PC-9 (cell line): Measurements from ENCODE around the gene FAF1. TPM values are rescaled to one million over a fixed set of nuclear protein-coding genes. Genes with fewer than 3 reads are reported as not detected.

Source experiments
- BruUV-seq: library from RNA; stranded (reverse); fragments of 400-500 nt; replicated peaks from 2 replicates; lab custom pipeline; 2021; lab: Mats Ljungman, UMichigan
- CTCF ChIA-PET: fragments of 300-600 bp; sonication (Branson Sonifier 250); formaldehyde crosslinking; loops from one replicate; lab custom pipeline; 2022; ENCODE audit warnings: antibody characterized with exemption; lab: Charles Lee
- POLR2A ChIA-PET: fragments of 300-600 bp; sonication (Branson Sonifier 250); formaldehyde crosslinking; loops from one replicate; lab custom pipeline; 2022; ENCODE audit warnings: antibody characterized with exemption; ENCODE audit not compliant: unreplicated experiment; lab: Charles Lee
- DNase-seq, 2 experiments: peaks; one replicate each; pipeline versions ENCODE4 v3.0.0 to v3.0.0-alpha.2; 2015 to 2022; ENCODE audit warnings: mixed read lengths in 1 of 2
- H2AFZ ChIP-seq: fragments of 200-600 bp; sonication (generic); 2 replicates; pipeline ENCODE4 v1.8.1; 2017; ENCODE audit warnings: antibody characterized with exemption
- H3F3A ChIP-seq: fragments of 200-600 bp; sonication (generic); 2 replicates; pipeline ENCODE4 v1.8.1; 2017; ENCODE audit warnings: antibody characterized with exemption, mild to moderate bottlenecking, low read depth; ENCODE audit not compliant: insufficient read depth
- H3K27ac ChIP-seq: fragments of 200-600 bp; sonication (generic); 2 replicates; pipeline ENCODE4 v1.6.1; 2016; ENCODE audit warnings: mixed run types
- H3K27me3 ChIP-seq: fragments of 200-600 bp; sonication (generic); 2 replicates; pipeline ENCODE4 v1.6.1; 2016; ENCODE audit warnings: low read depth, mixed run types; ENCODE audit not compliant: insufficient read depth
- H3K36me3 ChIP-seq: fragments of 200-600 bp; sonication (generic); 2 replicates; pipeline ENCODE4 v1.6.1; 2016; ENCODE audit warnings: low read depth, mixed run types
- H3K4me1 ChIP-seq: fragments of 200-600 bp; sonication (generic); replicated peaks from 2 replicates; pipeline ENCODE4 v1.6.1; 2016; ENCODE audit warnings: mixed run types; ENCODE audit not compliant: insufficient read depth
- H3K4me2 ChIP-seq: fragments of 200-600 bp; sonication (generic); 2 replicates; pipeline ENCODE4 v1.6.1; 2017; ENCODE audit warnings: mixed run types
- H3K4me3 ChIP-seq: fragments of 200-600 bp; sonication (generic); 2 replicates; pipeline ENCODE4 v1.6.1; 2016; ENCODE audit warnings: mixed run types
- H3K79me2 ChIP-seq: fragments of 200-600 bp; sonication (generic); 2 replicates; pipeline ENCODE4 v1.6.1; 2017; ENCODE audit warnings: low read depth, mixed run types
- H3K9me2 ChIP-seq: fragments of 200-600 bp; sonication (generic); 2 replicates; pipeline ENCODE4 v1.8.1; 2017; ENCODE audit warnings: mild to moderate bottlenecking; ENCODE audit not compliant: insufficient read depth
- H3K9me3 ChIP-seq: fragments of 200-600 bp; sonication (generic); 2 replicates; pipeline ENCODE4 v1.8.1; 2016; ENCODE audit warnings: low read depth; ENCODE audit not compliant: insufficient read depth
- H4K20me1 ChIP-seq: fragments of 200-600 bp; sonication (generic); 2 replicates; pipeline ENCODE4 v1.8.1; 2017; ENCODE audit not compliant: insufficient read depth
- EZH2 ChIP-seq: fragments of 200-600 bp; sonication (generic); IDR thresholded peaks from 2 replicates; pipeline ENCODE4 v1.8.0; 2017; ENCODE audit warnings: antibody characterized with exemption, low read depth
- intact Hi-C: fragments of 100-400 bp; cut with micrococcal nuclease; formaldehyde crosslinking; loops from one replicate; pipeline ENCODE4 v1.10.0; 2022; ENCODE audit not compliant: unreplicated experiment
- total RNA-seq: library from RNA; stranded (reverse); gene quantifications from 2 replicates; pipeline ENCODE4 v1.2.3, GENCODE V29; 2021
- TF ChIP-seq, protein P1 (sequence below): fragments of 200-600 bp; sonication (generic); conservative IDR thresholded peaks from 2 replicates; pipeline ENCODE4 v1.6.1; 2017; ENCODE audit warnings: mixed run types, antibody characterized with exemption, mild to moderate bottlenecking, moderate library complexity

Gene FAF1
- total RNA-seq, 1 experiment from 2014 or later: 105 TPM

DNA sequence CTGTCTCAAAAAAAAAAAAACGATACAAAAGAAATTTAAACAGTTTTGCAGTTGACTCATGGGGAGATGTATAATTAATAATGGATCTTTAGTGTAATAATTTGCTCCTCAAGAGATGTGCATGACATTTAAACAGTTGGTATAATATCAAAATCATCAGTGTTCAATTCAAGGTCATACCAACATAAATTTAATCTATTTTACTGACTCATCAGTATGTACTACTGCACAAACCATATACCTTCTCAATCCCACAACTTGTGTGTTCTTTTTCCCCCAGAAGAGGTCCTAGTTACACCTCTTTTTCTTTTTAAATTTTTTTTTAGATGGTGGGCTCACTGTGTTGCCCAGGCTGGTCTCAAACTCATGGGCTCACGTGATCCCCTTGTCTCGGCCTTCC is 33.6 kb upstream of the FAF1 start:
- intact Hi-C loops: no loop called here
- ChIA-PET POLR2A (no interaction called here), CTCF (no interaction called here)
- H2AFZ ChIP-seq: no peak overlapping the region
- no peak for TF ChIP-seq EZH2
- TF ChIP-seq, protein P1, sequence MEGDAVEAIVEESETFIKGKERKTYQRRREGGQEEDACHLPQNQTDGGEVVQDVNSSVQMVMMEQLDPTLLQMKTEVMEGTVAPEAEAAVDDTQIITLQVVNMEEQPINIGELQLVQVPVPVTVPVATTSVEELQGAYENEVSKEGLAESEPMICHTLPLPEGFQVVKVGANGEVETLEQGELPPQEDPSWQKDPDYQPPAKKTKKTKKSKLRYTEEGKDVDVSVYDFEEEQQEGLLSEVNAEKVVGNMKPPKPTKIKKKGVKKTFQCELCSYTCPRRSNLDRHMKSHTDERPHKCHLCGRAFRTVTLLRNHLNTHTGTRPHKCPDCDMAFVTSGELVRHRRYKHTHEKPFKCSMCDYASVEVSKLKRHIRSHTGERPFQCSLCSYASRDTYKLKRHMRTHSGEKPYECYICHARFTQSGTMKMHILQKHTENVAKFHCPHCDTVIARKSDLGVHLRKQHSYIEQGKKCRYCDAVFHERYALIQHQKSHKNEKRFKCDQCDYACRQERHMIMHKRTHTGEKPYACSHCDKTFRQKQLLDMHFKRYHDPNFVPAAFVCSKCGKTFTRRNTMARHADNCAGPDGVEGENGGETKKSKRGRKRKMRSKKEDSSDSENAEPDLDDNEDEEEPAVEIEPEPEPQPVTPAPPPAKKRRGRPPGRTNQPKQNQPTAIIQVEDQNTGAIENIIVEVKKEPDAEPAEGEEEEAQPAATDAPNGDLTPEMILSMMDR: no peak
- no peaks in the 10 kb centered on the region for H4K20me1 ChIP-seq
- H3K36me3 ChIP-seq: no peaks in the 10 kb centered on the region
- no peak overlapping the region for H3K4me2 ChIP-seq
- no peaks in the 10 kb centered on the region for H3K79me2 ChIP-seq
- H3K4me1 ChIP-seq: no peaks in the 10 kb centered on the region
- H3K9me2 ChIP-seq: no peaks in the 10 kb centered on the region
- no TSS peak for BruUV-seq
- DNase-seq: no peak
- H3F3A ChIP-seq: no peaks in the 10 kb centered on the region
- H3K4me3 ChIP-seq: no peak overlapping the region
- H3K9me3 ChIP-seq: no peaks in the 10 kb centered on the region
- H3K27ac ChIP-seq: no peak overlapping the region
- no peaks in the 10 kb centered on the region for H3K27me3 ChIP-seq

GRCh38 chr1:50992532-50993318 is 32.7 kb upstream of the FAF1 start:
- Histone ChIP-seq H3K9me2 (no peaks in the 10 kb centered on the region), H3K36me3 (no peaks in the 10 kb centered on the region), H2AFZ (no peak overlapping the region), H3K4me3 (no peak overlapping the region), H3K4me2 (no peak overlapping the region), H3K27me3 (no peaks in the 10 kb centered on the region), H3K79me2 (no peaks in the 10 kb centered on the region), H3K27ac (no peak overlapping the region), H4K20me1 (no peaks in the 10 kb centered on the region), H3F3A (no peaks in the 10 kb centered on the region), H3K9me3 (no peaks in the 10 kb centered on the region), H3K4me1 (no peaks in the 10 kb centered on the region)
- DNase-seq: no peak
- intact Hi-C loops: no loop called here
- POLR2A ChIA-PET: no interaction called here
- CTCF ChIA-PET: no interaction called here
- TF ChIP-seq, protein P1: no peak
- TF ChIP-seq EZH2: no peak
- no TSS peak for BruUV-seq

- BruUV-seq: no TSS peak
Observed at GRCh38 chr1:50989694-50990093, 29.6 kb upstream of the FAF1 start.

More at GRCh38 chr1:50989694-50990093, 29.6 kb upstream of the FAF1 start:
- H4K20me1 ChIP-seq: no peaks in the 10 kb centered on the region
- H3K27ac ChIP-seq: no peak overlapping the region
- no peak for TF ChIP-seq EZH2
- TF ChIP-seq, protein P1: no peak
- ChIA-PET CTCF (no interaction called here), POLR2A (no interaction called here)
- no peak overlapping the region for H3K4me2 ChIP-seq
- H3K36me3 ChIP-seq: no peaks in the 10 kb centered on the region
- H3K79me2 ChIP-seq: no peaks in the 10 kb centered on the region
- H3K9me2 ChIP-seq: no peaks in the 10 kb centered on the region
- no peaks in the 10 kb centered on the region for H3K4me1 ChIP-seq
- H3K27me3 ChIP-seq: no peaks in the 10 kb centered on the region
- no peaks in the 10 kb centered on the region for H3K9me3 ChIP-seq
- no peak overlapping the region for H2AFZ ChIP-seq
- no peaks in the 10 kb centered on the region for H3F3A ChIP-seq
- no peak overlapping the region for H3K4me3 ChIP-seq
- intact Hi-C loops: no loop called here
- DNase-seq: no peak
